ENCODE measurements around the gene IRF2BP1. TPM values are rescaled to one million over a fixed set of nuclear protein-coding genes. Genes with fewer than 3 reads are reported as not detected.

IRF2BP1 gene
- total RNA-seq, 1 donor from 2014 or later, result 18.8 TPM

- no peaks in the 10 kb centered on the region for H3K36me3 ChIP-seq (ENCODE audit: insufficient read depth, low read length)
- H3K4me3 ChIP-seq (ENCODE audit: insufficient read depth, low read depth, low read length), result no peak overlapping the region
- no peaks in the 10 kb centered on the region for H3K36me3 Mint-ChIP-seq (ENCODE audit: low read depth, unreplicated experiment)
- H3K27me3 Mint-ChIP-seq (ENCODE audit: low read depth, unreplicated experiment), result no peaks in the 10 kb centered on the region
- H3K9me3 ChIP-seq (ENCODE audit: insufficient read depth, low read depth, low read length), result no peaks in the 10 kb centered on the region
- H3K9me3 Mint-ChIP-seq (ENCODE audit: unreplicated experiment), result peaks cover 1% of the 10 kb centered on the region
- H3K4me1 Mint-ChIP-seq (ENCODE audit: low read depth, unreplicated experiment), result no peaks in the 10 kb centered on the region
- H2AFZ ChIP-seq (ENCODE audit: low read depth, low read length), result no peak overlapping the region
- H3K27ac ChIP-seq (ENCODE audit: low read depth, low read length), result no peak overlapping the region
- H3K4me3 Mint-ChIP-seq (ENCODE audit: unreplicated experiment), result no peak overlapping the region
- TF ChIP-seq EZH2 (IDR thresholded peaks at IDR 0.05; ENCODE audit: insufficient read depth, low read length) (no peak), CTCF (IDR thresholded peaks at IDR 0.05; ENCODE audit: insufficient read depth, low read depth, low read length) (no peak)
- H4K20me1 ChIP-seq (ENCODE audit: insufficient read depth, low read length), result no peaks in the 10 kb centered on the region
- H3K27ac Mint-ChIP-seq (ENCODE audit: unreplicated experiment), result no peak overlapping the region
- DNase-seq (ENCODE audit: low read depth), result no peak
- H3K4me1 ChIP-seq (ENCODE audit: insufficient read depth, low read length), result no peaks in the 10 kb centered on the region
- H3K27me3 ChIP-seq (ENCODE audit: insufficient read depth, low read length), result peaks cover 19% of the 10 kb centered on the region
- H3K9ac ChIP-seq (ENCODE audit: low read length), result no peak overlapping the region
- H3K4me2 ChIP-seq (ENCODE audit: low read length), result no peak overlapping the region
- FAIRE-seq, result no peak
- no peaks in the 10 kb centered on the region for H3K79me2 ChIP-seq (ENCODE audit: insufficient read depth, low read length)
These were observed 32.8 kb upstream of the IRF2BP1 start for GRCh38 chr19:45918721-45919120.

- Mint-ChIP-seq H3K27me3 (ENCODE audit: low read depth, unreplicated experiment) (no peaks in the 10 kb centered on the region), H3K4me1 (ENCODE audit: low read depth, unreplicated experiment) (no peaks in the 10 kb centered on the region), H3K4me3 (ENCODE audit: unreplicated experiment) (no peak overlapping the region), H3K9me3 (ENCODE audit: unreplicated experiment) (peaks cover 1% of the 10 kb centered on the region), H3K36me3 (ENCODE audit: low read depth, unreplicated experiment) (no peaks in the 10 kb centered on the region), H3K27ac (ENCODE audit: unreplicated experiment) (no peak overlapping the region)
- no peak for FAIRE-seq
- Histone ChIP-seq H2AFZ (ENCODE audit: low read depth, low read length) (no peak overlapping the region), H3K9me3 (ENCODE audit: insufficient read depth, low read depth, low read length) (no peaks in the 10 kb centered on the region), H3K79me2 (ENCODE audit: insufficient read depth, low read length) (no peaks in the 10 kb centered on the region), H3K36me3 (ENCODE audit: insufficient read depth, low read length) (no peaks in the 10 kb centered on the region), H3K9ac (ENCODE audit: low read length) (no peak overlapping the region), H3K4me1 (ENCODE audit: insufficient read depth, low read length) (no peaks in the 10 kb centered on the region), H3K4me3 (ENCODE audit: insufficient read depth, low read depth, low read length) (no peak overlapping the region), H3K27me3 (ENCODE audit: insufficient read depth, low read length) (peaks cover 19% of the 10 kb centered on the region), H4K20me1 (ENCODE audit: insufficient read depth, low read length) (no peaks in the 10 kb centered on the region), H3K4me2 (ENCODE audit: low read length) (no peak overlapping the region), H3K27ac (ENCODE audit: low read depth, low read length) (no peak overlapping the region)
- no peak for DNase-seq (ENCODE audit: low read depth)
- TF ChIP-seq CTCF (IDR thresholded peaks at IDR 0.05; ENCODE audit: insufficient read depth, low read depth, low read length) (no peak), EZH2 (IDR thresholded peaks at IDR 0.05; ENCODE audit: insufficient read depth, low read length) (no peak)
These were observed 31.6 kb upstream of the IRF2BP1 start for GRCh38 chr19:45917421-45918091.

Data from astrocyte (in vitro differentiated cells and primary cell).